Endothelial cell of umbilical vein (primary cell): ENCODE results near the gene IL10. TPM values are rescaled to one million over a fixed set of nuclear protein-coding genes. Genes with fewer than 3 reads are reported as not detected.

Experiments
- BruUV-seq: library from RNA; stranded (reverse); fragments of 400-500 nt; replicated peaks from 2 replicates; lab custom pipeline; 2021; lab: Mats Ljungman, UMichigan
- CTCF ChIA-PET: fragments of 300-600, 350-600 bp; sonication (Branson Sonifier 250); formaldehyde crosslinking; loops from one replicate; lab custom pipeline; 2021; ENCODE audit warnings: antibody characterized with exemption, inconsistent platforms; lab: Charles Lee
- POLR2A ChIA-PET: fragments of 300-600, 350-600 bp; sonication (Branson Sonifier 250); formaldehyde crosslinking; loops from one replicate; lab custom pipeline; 2021; ENCODE audit warnings: antibody characterized with exemption, inconsistent platforms; lab: Charles Lee
- DNase-seq: peaks from one replicate; pipeline ENCODE4 v3.0.0-alpha.2; 2011; ENCODE audit warnings: low read depth, low spot score
- FAIRE-seq: peaks from 2 replicates; lab custom pipeline; 2011; peaks lifted over from hg19 to GRCh38; lab: Jason Lieb, UNC
- H2AFZ ChIP-seq: 2 replicates; pipeline ENCODE4 v1.6.0; 2012; ENCODE audit warnings: low read depth, low read length, control low read depth, inconsistent platforms
- H3K27ac ChIP-seq: 2 replicates; pipeline ENCODE4 v1.5.1; 2011; ENCODE audit warnings: low read depth, mild to moderate bottlenecking, control low read depth, low read length, moderate library complexity; ENCODE audit not compliant: insufficient read depth
- H3K27me3 ChIP-seq, 2 experiments: 2 replicates each; pipeline versions ENCODE4 v1.6.0 to v1.6.1; 2011; ENCODE audit warnings: low read length in 2 of 2, mixed read lengths in 1 of 2; ENCODE audit not compliant: control insufficient read depth in 2 of 2, insufficient read depth in 2 of 2
- H3K36me3 ChIP-seq, 2 experiments: 2 replicates in 1 of 2; 3 replicates in 1 of 2; pipeline ENCODE4 v1.5.1; 2011; ENCODE audit warnings: low read length in 2 of 2, mild to moderate bottlenecking in 1 of 2, moderate library complexity in 1 of 2; ENCODE audit not compliant: control insufficient read depth in 2 of 2, insufficient read depth in 2 of 2; ENCODE audit errors: extremely low read depth in 1 of 2
- H3K4me1 ChIP-seq: 3 replicates; pipeline ENCODE4 v1.5.1; 2011; ENCODE audit warnings: mild to moderate bottlenecking, low read length; ENCODE audit not compliant: control insufficient read depth, insufficient read depth; ENCODE audit errors: extremely low read depth
- H3K4me2 ChIP-seq: 2 replicates; pipeline ENCODE4 v1.6.1; 2011; ENCODE audit warnings: low read length, control low read depth, mixed read lengths; ENCODE audit not compliant: insufficient read depth
- H3K4me3 ChIP-seq, 3 experiments: fragments of 200-600 bp in 1 of 3; sonication (generic), shearing (Covaris generic) in 1 of 3; replicated peaks in 1 of 3; 2 replicates each; pipeline ENCODE4 v1.5.1; 2011 to 2016; ENCODE audit warnings: control low read depth in 3 of 3, low read length in 3 of 3, mild to moderate bottlenecking in 2 of 3, inconsistent platforms in 1 of 3, low read depth in 1 of 3, moderate library complexity in 1 of 3; ENCODE audit not compliant: insufficient read depth in 1 of 3
- H3K79me2 ChIP-seq: 2 replicates; pipeline ENCODE4 v1.6.0; 2012; ENCODE audit warnings: low read length, inconsistent platforms; ENCODE audit not compliant: control insufficient read depth, insufficient read depth
- H3K9ac ChIP-seq: replicated peaks from 2 replicates; pipeline ENCODE3; 2011; ENCODE audit warnings: low read length, control low read depth; ENCODE audit not compliant: insufficient read depth; ENCODE audit errors: extremely low read depth
- H3K9me1 ChIP-seq: replicated peaks from 3 replicates; pipeline ENCODE4 v1.6.0; 2011; ENCODE audit warnings: mild to moderate bottlenecking, low read length; ENCODE audit not compliant: control insufficient read depth, insufficient read depth; ENCODE audit errors: extremely low read depth
- H3K9me3 ChIP-seq: replicated peaks from 2 replicates; pipeline ENCODE4 v1.5.1; 2012; ENCODE audit warnings: low read length, inconsistent platforms; ENCODE audit not compliant: control insufficient read depth, insufficient read depth
- H4K20me1 ChIP-seq: replicated peaks from 2 replicates; pipeline ENCODE3; 2011; ENCODE audit warnings: mild to moderate bottlenecking, low read length; ENCODE audit not compliant: control insufficient read depth, insufficient read depth; ENCODE audit errors: extremely low read depth
- EZH2 ChIP-seq: IDR thresholded peaks from 2 replicates; pipeline ENCODE4 v1.6.1; 2012; ENCODE audit warnings: borderline replicate concordance, low read depth, mild to moderate bottlenecking, moderate library complexity, low read length, inconsistent platforms; ENCODE audit not compliant: severe bottlenecking
- GATA2 ChIP-seq: IDR thresholded peaks from 2 replicates; pipeline ENCODE4 v1.7.0; 2011; ENCODE audit warnings: low read depth, mild to moderate bottlenecking, moderate library complexity, mixed read lengths, low read length; ENCODE audit not compliant: insufficient read length, insufficient read depth
- MYC ChIP-seq: IDR thresholded peaks from one replicate; pipeline ENCODE4 v1.6.1; 2011; ENCODE audit warnings: mild to moderate bottlenecking, low read depth, low read length
- POLR2AphosphoS5 ChIP-seq: IDR thresholded peaks from 2 replicates; pipeline ENCODE4 v1.6.1; 2012; ENCODE audit warnings: low read depth, mild to moderate bottlenecking, control low read depth, low read length, moderate library complexity; ENCODE audit not compliant: insufficient read depth
- dilution Hi-C: fragments of 300-500 bp; cut with MboI; formaldehyde crosslinking; loops from one replicate; pipeline ENCODE4 v1.15.0; 2019; ENCODE audit warnings: low sequenced_read_pairs; ENCODE audit not compliant: extremely low pct_ligation_motif_present
- intact Hi-C: fragments of 100-400 bp; cut with micrococcal nuclease; formaldehyde crosslinking; loops from one replicate; pipeline ENCODE4 v1.10.0; 2022
- polyA plus RNA-seq, 4 experiments: library from polyadenylated mRNA; depleted of rRNA in 3 of 4; stranded (reverse) in 3 of 4; unstranded in 1 of 4; fragments of >200 nt; gene quantifications; 2 replicates each; pipeline versions ENCODE4 v1.2.1 to v1.2.3, GENCODE V29; 2011 to 2012; ENCODE audit warnings: missing spikeins in 1 of 4
- total RNA-seq: library from RNA; stranded (reverse); gene quantifications from 2 replicates; pipeline ENCODE4 v1.2.3, GENCODE V29; 2021
- TF ChIP-seq, protein P1 (sequence below), 2 donors: IDR thresholded peaks; 1 replicate in 1 of 2; 2 replicates in 1 of 2; pipeline ENCODE4 v1.5.1; 2011; ENCODE audit warnings: low read length in 2 of 2, mild to moderate bottlenecking in 2 of 2, moderate library complexity in 2 of 2, control low read depth in 1 of 2, inconsistent platforms in 1 of 2, low read depth in 1 of 2; ENCODE audit not compliant: insufficient read depth in 1 of 2; ENCODE audit errors: extremely low read depth in 1 of 2
- TF ChIP-seq, protein P2 (sequence below): IDR thresholded peaks from 2 replicates; pipeline ENCODE4 v1.6.1; 2011; ENCODE audit not compliant: insufficient read depth, insufficient read length

IL10 gene
- total and polyA plus RNA-seq, 2 donors (not counting 3 experiments of a cell fraction or from before 2014, with no cell fraction given), result not detected

DNA sequence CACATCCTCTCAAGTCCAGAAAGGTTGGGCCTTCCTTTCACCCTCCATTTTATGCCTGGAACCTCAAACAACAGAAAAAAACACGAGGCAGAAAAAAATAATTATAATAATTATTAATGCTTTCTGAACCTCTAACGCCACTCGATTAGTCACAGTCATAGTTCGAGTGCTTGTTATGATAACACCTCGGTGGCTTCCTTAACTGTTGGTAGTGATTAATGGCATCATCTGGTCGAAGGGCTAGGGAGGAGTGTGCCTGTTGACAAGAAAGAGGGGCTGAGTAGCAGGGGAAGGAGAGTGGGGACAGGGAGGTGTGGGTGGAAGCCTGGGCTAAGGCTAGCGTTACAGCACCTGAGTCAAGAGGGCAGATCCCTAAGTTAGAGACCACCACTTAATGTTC, 21.3 kb upstream of the IL10 start:
- H3K27me3 ChIP-seq, result no peaks in the 10 kb centered on the region
- H3K9ac ChIP-seq, result no peak overlapping the region
- FAIRE-seq, result no peak
- intact Hi-C loops, result no loop called here
- dilution Hi-C loops, result no loop called here
- TF ChIP-seq GATA2 (no peak), POLR2AphosphoS5 (no peak), EZH2 (no peak), MYC (no peak)
- TF ChIP-seq, protein P1, sequence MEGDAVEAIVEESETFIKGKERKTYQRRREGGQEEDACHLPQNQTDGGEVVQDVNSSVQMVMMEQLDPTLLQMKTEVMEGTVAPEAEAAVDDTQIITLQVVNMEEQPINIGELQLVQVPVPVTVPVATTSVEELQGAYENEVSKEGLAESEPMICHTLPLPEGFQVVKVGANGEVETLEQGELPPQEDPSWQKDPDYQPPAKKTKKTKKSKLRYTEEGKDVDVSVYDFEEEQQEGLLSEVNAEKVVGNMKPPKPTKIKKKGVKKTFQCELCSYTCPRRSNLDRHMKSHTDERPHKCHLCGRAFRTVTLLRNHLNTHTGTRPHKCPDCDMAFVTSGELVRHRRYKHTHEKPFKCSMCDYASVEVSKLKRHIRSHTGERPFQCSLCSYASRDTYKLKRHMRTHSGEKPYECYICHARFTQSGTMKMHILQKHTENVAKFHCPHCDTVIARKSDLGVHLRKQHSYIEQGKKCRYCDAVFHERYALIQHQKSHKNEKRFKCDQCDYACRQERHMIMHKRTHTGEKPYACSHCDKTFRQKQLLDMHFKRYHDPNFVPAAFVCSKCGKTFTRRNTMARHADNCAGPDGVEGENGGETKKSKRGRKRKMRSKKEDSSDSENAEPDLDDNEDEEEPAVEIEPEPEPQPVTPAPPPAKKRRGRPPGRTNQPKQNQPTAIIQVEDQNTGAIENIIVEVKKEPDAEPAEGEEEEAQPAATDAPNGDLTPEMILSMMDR (IDR thresholded peaks at IDR 0.05; ENCODE audit: extremely low read depth in 1 of 2, insufficient read depth in 1 of 2, low read depth in 1 of 2, low read length in 2 of 2), result no peak
- TF ChIP-seq, protein P2, sequence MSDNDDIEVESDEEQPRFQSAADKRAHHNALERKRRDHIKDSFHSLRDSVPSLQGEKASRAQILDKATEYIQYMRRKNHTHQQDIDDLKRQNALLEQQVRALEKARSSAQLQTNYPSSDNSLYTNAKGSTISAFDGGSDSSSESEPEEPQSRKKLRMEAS, result no peak
- no peaks in the 10 kb centered on the region for H3K9me3 ChIP-seq
- DNase-seq, result no peak
- H2AFZ ChIP-seq, result no peak overlapping the region
- CTCF ChIA-PET, result no interaction called here
- H3K4me1 ChIP-seq, result no peaks in the 10 kb centered on the region
- no peak overlapping the region for H3K27ac ChIP-seq
- H3K4me2 ChIP-seq, result no peak overlapping the region
- no peaks in the 10 kb centered on the region for H3K36me3 ChIP-seq
- no TSS peak for BruUV-seq
- H4K20me1 ChIP-seq, result no peaks in the 10 kb centered on the region
- H3K9me1 ChIP-seq, result no peaks in the 10 kb centered on the region
- H3K4me3 ChIP-seq, result no peak overlapping the region
- no peaks in the 10 kb centered on the region for H3K79me2 ChIP-seq
- POLR2A ChIA-PET, result no interaction called here
